NCI-H774 (cell line): ENCODE results near the gene NEK9.
"Not testable (repeated sequence)": the region's sequence is repeated elsewhere in the genome, so short reads cannot be mapped to it uniquely, and the experiment has no call there.

ENCODE experiments used
- DNase-seq: peaks from one replicate; lab custom pipeline; 2025; lab: John Stamatoyannopoulos, UW

NEK9 gene

DNA sequence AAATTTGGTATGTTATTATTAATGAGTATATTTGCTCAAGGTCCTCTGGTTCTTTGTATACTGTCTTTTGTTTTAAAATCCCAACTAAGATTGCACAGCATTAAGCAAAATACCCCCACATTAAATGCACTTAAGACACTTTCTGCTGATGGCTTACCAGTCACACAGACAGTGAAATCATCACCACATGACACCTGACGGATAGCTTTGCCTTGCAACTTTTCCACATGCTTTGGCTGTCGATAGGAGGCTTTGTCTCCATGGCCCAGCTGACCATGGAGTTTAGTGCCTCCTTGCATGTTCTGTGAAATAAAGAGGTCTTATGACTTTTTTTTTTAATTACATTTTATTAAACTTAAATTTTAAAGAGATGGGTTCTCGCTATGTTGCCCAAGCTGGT lies 19.7 kb downstream of the NEK9 start:
- DNase-seq = no peak

- DNase-seq = no peak
Measured at GRCh38 chr14:75101491-75101890, 25.4 kb downstream of the NEK9 start.

DNA sequence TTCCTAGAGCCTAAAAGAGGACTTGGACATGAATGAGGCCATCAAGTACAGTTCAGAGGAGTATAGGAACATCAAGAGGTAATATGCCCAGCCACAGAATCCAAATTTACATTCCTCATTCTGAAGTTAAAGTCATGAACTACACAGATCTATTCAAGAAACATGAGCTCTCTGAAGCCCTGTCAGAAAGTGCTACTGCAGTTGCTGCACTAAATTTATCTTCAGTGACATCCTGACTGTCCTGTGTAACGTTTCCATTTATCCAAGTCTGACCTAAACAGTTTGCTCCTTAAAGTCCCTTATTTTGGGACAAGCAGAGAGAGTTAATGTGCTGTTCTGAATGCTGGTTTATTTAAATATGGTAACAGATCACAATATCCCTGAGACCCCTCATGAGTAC lies 28.2 kb downstream of the NEK9 start:
- DNase-seq = no peak

GRCh38 chr14:75098212-75098611 lies 28.6 kb downstream of the NEK9 start:
- DNase-seq = no peak

- DNase-seq = no peak
Measured at GRCh38 chr14:75096959-75097358, 29.9 kb downstream of the NEK9 start.

DNA sequence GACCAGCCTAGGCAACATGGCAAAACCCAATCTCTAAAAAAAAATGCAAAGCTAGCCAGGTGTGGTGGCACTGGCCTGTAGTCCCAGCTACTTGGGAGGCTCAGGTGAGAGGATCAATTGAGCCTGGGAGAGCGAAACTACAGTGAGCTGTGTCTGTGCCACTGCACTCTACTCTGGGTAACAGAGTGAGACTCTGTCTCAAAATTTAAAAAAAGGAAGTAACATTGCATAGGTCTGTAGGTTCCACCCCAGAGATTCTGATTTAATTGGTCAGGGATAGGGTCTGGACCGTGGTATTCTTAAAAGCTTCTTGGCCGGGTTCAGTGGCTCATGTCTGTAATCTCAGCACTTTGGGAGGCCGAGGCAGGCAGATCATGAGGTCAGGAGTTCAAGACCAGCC lies 31.2 kb downstream of the NEK9 start:
- DNase-seq = no peak

- no peak for DNase-seq
Measured at GRCh38 chr14:75094896-75095295, 32.0 kb downstream of the NEK9 start.

GRCh38 chr14:75092698-75093097 lies 34.1 kb downstream of the NEK9 start:
- no peak for DNase-seq

DNA sequence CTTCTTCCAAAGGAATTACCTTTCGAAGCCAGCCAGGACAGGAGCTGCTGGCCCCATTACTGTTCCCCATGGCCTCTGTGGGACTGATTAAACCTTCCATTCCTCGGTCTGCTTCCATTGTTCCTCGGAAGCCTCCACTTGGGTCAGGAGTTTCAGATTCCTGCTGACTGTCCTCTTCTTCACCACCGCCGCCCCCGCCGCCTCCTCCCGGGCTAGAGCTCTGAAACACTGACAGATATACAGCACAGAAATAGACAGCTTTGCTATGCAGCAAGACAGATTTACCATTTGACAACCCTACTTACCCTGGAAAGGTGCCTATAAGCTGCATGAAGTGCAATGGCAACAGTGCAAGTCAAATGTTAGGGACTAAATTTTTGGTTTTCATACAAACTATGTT lies 35.6 kb downstream of the NEK9 start:
- DNase-seq = no peak

- DNase-seq = no peak
Measured at GRCh38 chr14:75090353-75090752, 36.5 kb downstream of the NEK9 start.

- DNase-seq = peak; percentile 1
Measured at GRCh38 chr14:75088566-75089373, 38.1 kb downstream of the NEK9 start.

DNA sequence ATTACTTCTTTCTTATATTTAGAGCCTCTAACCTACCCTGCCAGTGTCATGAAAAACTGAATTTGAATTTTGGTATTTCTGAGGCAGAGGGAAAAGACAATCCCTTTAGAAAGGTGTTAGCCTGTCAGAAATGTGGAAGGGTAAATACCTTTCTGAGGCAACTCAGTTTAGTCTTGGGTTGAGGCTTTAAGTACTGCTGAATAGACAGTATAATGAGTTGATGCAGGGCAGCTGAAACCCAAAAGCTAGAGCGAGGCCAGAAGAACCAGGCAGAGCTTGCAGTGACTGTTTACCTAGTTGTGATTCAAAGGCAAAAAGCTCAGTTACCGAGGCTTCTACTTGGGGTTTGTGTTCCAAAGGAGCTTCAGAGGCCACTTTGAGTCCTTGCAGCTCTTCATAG lies 38.7 kb downstream of the NEK9 start:
- DNase-seq = no peak

DNA sequence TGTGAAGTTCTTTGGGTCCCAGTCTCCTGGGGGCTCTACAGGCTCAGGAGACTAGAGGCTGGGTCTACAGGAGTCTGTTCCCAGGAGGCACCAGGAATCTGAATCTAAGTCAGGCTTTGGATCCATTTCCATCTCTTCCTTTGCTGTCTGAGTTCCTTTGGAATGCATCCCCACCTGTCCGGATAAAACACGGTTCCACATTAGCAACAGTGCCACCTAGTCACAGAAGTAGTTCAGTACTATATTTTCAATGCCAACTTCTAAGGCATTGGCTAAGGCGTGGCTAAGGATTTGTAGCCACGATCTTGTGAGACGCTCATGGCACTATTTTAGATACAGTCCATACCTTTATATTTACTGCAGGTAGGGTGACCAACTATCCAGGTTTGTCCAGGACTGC lies 42.3 kb downstream of the NEK9 start:
- no peak for DNase-seq

- DNase-seq = no peak
Measured at GRCh38 chr14:75083271-75083670, 43.6 kb downstream of the NEK9 start.

DNA sequence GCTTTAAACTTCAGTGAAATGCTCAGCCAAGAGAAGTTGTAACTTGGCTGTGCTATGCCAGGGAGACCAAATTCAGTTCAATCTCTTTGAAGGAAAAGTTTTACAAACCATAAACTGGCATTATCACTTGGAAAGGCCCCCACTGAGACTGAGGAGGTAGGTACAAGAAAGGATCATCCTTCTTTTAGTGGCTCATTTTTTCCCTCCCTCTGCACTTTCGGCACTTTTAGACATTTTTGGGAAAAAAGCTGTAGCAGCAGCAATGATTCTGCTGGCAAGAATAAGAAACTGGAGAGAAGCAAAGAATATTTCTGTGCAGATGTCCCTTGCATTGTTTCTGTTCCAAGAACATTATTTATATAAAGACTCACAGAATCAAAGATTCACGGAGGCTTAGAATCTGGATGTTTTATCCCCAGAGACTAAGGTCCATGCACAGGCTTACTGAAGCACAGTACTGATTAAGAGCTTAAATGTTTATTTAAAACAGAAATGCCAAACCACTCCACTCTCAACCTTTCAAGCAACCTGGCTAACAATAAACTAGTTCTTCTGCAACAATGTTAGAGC lies 45.1 kb downstream of the NEK9 start:
- no peak for DNase-seq

DNA sequence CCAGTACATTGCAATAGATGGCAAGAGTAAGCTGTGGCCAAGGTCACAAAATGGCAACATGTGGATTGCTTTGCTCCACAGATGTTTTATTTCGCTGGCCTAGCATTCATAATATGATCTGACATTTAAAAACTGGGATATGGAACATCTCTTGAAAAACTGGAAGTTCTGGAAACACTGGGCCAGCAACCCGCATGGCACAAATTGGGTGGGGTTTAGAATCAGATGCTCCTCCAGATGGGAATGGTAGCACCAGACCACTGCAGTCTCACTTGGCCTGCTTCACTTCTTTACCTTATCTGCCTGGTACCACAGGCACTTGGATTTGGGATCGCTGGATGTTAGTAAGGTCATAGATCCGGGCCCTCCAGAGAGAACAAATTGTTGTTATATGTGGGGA lies 47.3 kb downstream of the NEK9 start:
- no peak for DNase-seq

GRCh38 chr14:75077794-75078193 lies 49.1 kb downstream of the NEK9 start:
- DNase-seq = no peak

DNA sequence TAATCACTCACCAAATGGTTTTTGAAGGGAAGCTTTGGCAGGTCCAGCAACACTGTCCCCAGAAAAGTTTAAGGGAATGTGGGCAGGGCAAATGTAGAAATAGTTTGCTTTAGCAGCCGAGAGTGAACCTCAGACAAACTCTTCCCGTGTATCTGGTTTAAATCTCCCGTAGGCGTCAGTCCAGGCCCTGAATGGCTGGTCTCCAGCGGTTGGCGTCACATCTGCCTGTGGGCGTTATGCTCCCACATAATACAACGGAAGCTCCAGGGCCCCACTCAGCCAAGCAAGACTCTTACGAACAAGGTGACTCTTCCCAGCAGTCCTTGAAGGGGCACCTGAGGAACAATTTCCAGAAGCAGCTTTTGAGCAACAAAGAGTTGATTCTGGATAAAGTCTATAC lies 56.5 kb downstream of the NEK9 start:
- no peak for DNase-seq

DNA sequence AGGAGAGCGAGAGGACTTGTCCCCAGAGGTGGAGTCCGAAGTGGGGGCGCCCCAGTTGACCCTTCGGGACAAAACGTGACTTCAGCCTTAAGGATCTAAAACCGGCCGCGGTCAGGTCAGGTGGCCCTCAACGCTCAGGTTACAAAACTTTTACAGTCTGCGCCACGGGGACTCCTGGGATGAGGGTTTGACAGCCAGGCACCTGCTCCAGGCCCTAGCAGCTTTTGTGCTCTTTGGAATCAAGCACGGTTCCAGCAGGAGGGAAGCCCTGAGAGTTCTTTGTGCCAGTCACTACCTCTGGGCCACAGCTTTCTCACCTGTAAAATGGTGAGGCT lies 57.1 kb downstream of the NEK9 start:
- DNase-seq = no peak

- peak; percentile 84 for DNase-seq
Measured at GRCh38 chr14:75069121-75069810, 57.6 kb downstream of the NEK9 start, which contains the start of gene ZC2HC1C. TSS of gene ZC2HC1C (plus strand) at chr14:75069641. CDS start at chr14:75070574, 933 bp downstream.

GRCh38 chr14:75068294-75069120 lies 58.3 kb downstream of the NEK9 start:
- DNase-seq = no peak

- not testable (repeated sequence) for DNase-seq
Measured at GRCh38 chr14:75067765-75068164, 59.1 kb downstream of the NEK9 start.
